ENCODE results near the gene TTLL3. TPM values are rescaled to one million over a fixed set of nuclear protein-coding genes. Genes with fewer than 3 reads are reported as not detected.

The TTLL3 gene
- total RNA-seq, 1 donor from 2014 or later, result 34.4 TPM

DNA sequence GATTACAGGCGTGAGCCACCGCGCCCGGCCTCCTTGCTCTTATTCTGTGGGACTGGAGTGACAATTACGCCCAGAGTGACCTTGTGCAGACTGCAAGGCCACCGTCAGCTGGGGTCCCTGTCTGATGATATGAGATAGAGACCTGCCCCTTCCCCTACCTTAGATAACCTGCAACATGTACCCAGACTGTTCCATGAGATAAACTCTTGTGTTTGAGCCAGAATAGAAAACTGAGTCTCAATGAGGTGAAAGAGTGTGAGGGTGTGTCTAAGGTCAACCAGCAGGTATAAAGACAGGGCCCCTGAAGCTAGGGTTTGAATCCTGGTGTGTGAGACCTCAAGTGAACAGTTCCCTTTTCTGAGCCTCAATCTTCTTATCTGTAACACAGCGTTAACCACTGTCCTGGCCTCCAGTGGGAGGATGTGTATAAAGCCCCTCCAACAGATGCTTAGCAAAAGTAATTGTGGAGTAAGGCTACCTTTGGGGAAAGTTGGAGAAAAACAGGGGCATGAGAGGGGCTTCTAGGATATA lies 23.8 kb upstream of the TTLL3 start:
- H3K36me3 Mint-ChIP-seq (ENCODE audit: low read depth, unreplicated experiment), result peaks cover 18% of the 10 kb centered on the region
- H3K27me3 Mint-ChIP-seq (ENCODE audit: unreplicated experiment), result no peaks in the 10 kb centered on the region
- no peaks in the 10 kb centered on the region for H3K9me3 Mint-ChIP-seq (ENCODE audit: unreplicated experiment)
- TF ChIP-seq, protein P1, sequence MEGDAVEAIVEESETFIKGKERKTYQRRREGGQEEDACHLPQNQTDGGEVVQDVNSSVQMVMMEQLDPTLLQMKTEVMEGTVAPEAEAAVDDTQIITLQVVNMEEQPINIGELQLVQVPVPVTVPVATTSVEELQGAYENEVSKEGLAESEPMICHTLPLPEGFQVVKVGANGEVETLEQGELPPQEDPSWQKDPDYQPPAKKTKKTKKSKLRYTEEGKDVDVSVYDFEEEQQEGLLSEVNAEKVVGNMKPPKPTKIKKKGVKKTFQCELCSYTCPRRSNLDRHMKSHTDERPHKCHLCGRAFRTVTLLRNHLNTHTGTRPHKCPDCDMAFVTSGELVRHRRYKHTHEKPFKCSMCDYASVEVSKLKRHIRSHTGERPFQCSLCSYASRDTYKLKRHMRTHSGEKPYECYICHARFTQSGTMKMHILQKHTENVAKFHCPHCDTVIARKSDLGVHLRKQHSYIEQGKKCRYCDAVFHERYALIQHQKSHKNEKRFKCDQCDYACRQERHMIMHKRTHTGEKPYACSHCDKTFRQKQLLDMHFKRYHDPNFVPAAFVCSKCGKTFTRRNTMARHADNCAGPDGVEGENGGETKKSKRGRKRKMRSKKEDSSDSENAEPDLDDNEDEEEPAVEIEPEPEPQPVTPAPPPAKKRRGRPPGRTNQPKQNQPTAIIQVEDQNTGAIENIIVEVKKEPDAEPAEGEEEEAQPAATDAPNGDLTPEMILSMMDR (IDR thresholded peaks at IDR 0.05; ENCODE audit: unreplicated experiment), result no peak
- H3K27ac Mint-ChIP-seq (ENCODE audit: unreplicated experiment), result no peak overlapping the region
- peaks cover 2% of the 10 kb centered on the region for H3K4me1 Mint-ChIP-seq (ENCODE audit: unreplicated experiment)
- no peak overlapping the region for H3K4me3 Mint-ChIP-seq (ENCODE audit: unreplicated experiment)
- DNase-seq (ENCODE audit: low spot score), result no peak

DNA sequence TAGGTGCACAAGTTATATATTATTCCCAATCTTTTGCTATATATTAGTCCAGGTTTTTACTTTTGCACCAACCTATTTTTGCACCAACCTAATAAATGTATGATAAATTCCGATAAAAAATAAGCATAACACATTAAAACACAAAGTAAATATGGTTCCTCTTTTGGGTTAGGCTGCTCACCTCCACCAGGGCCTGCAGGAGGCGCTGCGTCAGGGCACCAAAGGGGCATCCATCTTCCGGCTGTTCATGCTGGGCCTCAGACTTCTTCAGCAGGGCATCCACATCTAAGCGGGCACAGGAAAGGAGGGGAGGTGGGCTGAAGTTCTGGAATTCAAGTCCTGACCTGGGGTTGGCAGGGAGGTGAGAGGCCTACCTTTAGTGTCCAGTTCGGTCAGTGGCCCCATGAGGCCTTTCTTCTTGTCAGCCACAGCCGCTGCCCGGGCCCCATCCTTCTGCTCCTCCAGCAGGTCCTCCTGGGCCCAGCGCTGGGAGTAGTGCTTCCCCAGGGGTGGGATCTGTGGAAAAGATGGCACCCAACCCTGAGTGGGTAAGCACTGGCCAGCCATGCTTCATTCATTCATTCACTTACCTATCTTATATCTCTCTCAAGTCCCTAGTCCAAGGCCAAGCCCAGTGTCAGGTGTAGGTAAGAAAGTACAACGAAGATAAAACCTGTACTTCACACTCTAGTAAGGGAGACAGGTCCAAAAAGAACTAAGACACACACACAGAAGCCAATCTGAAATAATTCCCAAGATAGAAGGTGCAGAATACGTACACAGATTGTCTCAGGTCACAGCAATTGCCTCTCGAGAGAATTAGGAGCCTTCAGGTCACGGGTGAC lies 23.0 kb upstream of the TTLL3 start:
- peaks cover 7% of the 10 kb centered on the region for H3K4me1 Mint-ChIP-seq (ENCODE audit: unreplicated experiment)
- peaks cover 4% of the 10 kb centered on the region for H3K27me3 Mint-ChIP-seq (ENCODE audit: unreplicated experiment)
- H3K9me3 Mint-ChIP-seq (ENCODE audit: unreplicated experiment), result no peaks in the 10 kb centered on the region
- H3K36me3 Mint-ChIP-seq (ENCODE audit: low read depth, unreplicated experiment), result peaks cover 17% of the 10 kb centered on the region
- TF ChIP-seq, protein P1 (IDR thresholded peaks at IDR 0.05; ENCODE audit: unreplicated experiment), result peak; percentile 59
- H3K4me3 Mint-ChIP-seq (ENCODE audit: unreplicated experiment), result no peak overlapping the region
- no peak for DNase-seq (ENCODE audit: low spot score)
- no peak overlapping the region for H3K27ac Mint-ChIP-seq (ENCODE audit: unreplicated experiment)

DNA sequence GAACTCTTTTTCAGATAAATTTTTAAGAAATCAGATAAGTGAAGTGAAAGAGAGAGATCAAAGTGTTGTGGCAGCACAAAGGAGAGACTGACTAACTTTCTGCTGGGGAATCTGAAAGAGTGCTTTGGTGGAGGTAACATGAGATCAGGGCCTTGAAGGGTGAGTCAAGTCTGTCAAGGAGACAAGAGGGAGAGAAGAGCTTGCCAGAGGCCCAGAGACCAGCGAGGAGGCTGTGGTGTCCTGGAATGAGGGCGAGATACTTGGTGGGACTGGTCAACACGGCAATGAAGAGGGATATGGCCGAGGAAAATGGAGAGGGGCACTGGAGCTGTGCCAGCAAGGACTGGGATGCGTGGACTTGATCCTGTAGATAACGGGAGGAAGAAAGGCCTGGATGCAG lies 22.3 kb upstream of the TTLL3 start:
- Mint-ChIP-seq H3K4me1 (ENCODE audit: unreplicated experiment) (peaks cover 7% of the 10 kb centered on the region), H3K9me3 (ENCODE audit: unreplicated experiment) (no peaks in the 10 kb centered on the region), H3K4me3 (ENCODE audit: unreplicated experiment) (peak overlapping the region; percentile 21), H3K27ac (ENCODE audit: unreplicated experiment) (no peak overlapping the region), H3K36me3 (ENCODE audit: low read depth, unreplicated experiment) (peaks cover 14% of the 10 kb centered on the region), H3K27me3 (ENCODE audit: unreplicated experiment) (peaks cover 5% of the 10 kb centered on the region)
- DNase-seq (ENCODE audit: low spot score), result no peak
- TF ChIP-seq, protein P1 (IDR thresholded peaks at IDR 0.05; ENCODE audit: unreplicated experiment), result no peak

DNA sequence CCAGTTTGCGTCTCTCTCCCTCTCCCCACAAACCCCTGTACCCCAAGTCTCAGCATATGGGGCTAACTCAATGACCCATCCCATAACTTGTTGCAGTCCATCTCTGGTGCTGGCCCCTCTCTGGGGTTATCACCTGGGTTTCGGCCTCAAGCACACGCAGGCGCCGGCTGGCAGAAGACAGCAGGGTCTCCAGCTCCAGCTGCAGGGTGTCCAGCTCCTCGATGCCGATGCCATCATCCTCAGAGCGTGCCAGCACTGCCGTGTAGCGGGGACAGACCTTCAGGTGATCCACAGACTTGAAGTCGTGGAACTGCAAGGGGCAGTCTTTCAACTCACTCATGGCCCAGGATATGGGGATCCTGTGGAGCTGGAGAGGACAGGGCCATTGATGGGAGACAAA lies 18.9 kb upstream of the TTLL3 start:
- Mint-ChIP-seq H3K4me1 (ENCODE audit: unreplicated experiment) (peaks cover 18% of the 10 kb centered on the region), H3K27me3 (ENCODE audit: unreplicated experiment) (peaks cover 16% of the 10 kb centered on the region), H3K27ac (ENCODE audit: unreplicated experiment) (no peak overlapping the region), H3K9me3 (ENCODE audit: unreplicated experiment) (no peaks in the 10 kb centered on the region), H3K36me3 (ENCODE audit: low read depth, unreplicated experiment) (peaks cover 28% of the 10 kb centered on the region), H3K4me3 (ENCODE audit: unreplicated experiment) (peak overlapping the region; percentile 58)
- no peak for DNase-seq (ENCODE audit: low spot score)
- TF ChIP-seq, protein P1 (IDR thresholded peaks at IDR 0.05; ENCODE audit: unreplicated experiment), result no peak

DNA sequence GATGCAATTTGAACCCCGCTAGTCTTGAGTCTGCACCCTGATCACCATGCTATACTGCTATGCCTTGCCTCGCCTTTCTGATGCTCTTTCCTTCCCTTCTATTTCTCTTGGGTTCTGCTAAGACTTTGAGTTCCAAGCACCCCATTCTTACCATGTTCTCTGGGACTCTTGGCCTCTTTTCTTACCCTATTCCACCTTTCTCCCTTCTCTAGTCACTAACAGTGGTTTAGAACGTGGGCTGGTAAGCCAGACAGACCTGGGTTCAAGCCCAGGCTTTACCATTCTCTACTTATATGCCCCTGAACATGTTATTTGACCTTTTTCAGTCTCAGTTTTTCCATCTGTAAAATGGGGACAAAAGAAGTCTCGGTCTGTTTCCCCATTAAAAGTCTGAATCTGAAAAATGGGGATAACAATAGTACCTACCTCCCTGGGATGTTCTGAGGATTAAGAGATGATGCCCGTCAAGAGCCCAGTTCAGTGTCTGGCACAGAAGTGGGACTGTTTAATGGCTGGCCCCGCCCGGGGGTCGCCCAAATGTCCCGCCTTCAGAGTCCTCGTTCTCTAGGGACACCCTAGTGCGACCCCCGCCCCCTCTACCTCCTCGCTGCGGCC lies 18.2 kb upstream of the TTLL3 start:
- TF ChIP-seq, protein P1 (IDR thresholded peaks at IDR 0.05; ENCODE audit: unreplicated experiment), result no peak
- Mint-ChIP-seq H3K4me3 (ENCODE audit: unreplicated experiment) (peak overlapping the region; percentile 85), H3K27me3 (ENCODE audit: unreplicated experiment) (peaks cover 16% of the 10 kb centered on the region), H3K9me3 (ENCODE audit: unreplicated experiment) (no peaks in the 10 kb centered on the region), H3K4me1 (ENCODE audit: unreplicated experiment) (peaks cover 20% of the 10 kb centered on the region), H3K27ac (ENCODE audit: unreplicated experiment) (peak overlapping the region; percentile 99), H3K36me3 (ENCODE audit: low read depth, unreplicated experiment) (peaks cover 29% of the 10 kb centered on the region)
- DNase-seq (ENCODE audit: low spot score), result no peak
